Mammary epithelial cell (primary cell): ENCODE measurements around the gene EFCAB6.

Experiments
- EZH2 ChIP-seq: IDR thresholded peaks from 2 replicates; pipeline ENCODE4 v1.6.1; 2012; ENCODE audit warnings: low read length, inconsistent platforms, borderline replicate concordance
- TF ChIP-seq, protein P1 (sequence below), 2 donors: IDR thresholded peaks in 1 of 2; conservative IDR thresholded peaks in 1 of 2; 2 replicates each; pipeline ENCODE4 v1.5.1; 2011 to 2012; ENCODE audit warnings: inconsistent platforms in 2 of 2, low read length in 2 of 2, mild to moderate bottlenecking in 2 of 2, control low read depth in 1 of 2, low read depth in 1 of 2; ENCODE audit not compliant: insufficient read depth in 1 of 2; ENCODE audit errors: extremely low read depth in 1 of 2

- TF ChIP-seq, protein P1, sequence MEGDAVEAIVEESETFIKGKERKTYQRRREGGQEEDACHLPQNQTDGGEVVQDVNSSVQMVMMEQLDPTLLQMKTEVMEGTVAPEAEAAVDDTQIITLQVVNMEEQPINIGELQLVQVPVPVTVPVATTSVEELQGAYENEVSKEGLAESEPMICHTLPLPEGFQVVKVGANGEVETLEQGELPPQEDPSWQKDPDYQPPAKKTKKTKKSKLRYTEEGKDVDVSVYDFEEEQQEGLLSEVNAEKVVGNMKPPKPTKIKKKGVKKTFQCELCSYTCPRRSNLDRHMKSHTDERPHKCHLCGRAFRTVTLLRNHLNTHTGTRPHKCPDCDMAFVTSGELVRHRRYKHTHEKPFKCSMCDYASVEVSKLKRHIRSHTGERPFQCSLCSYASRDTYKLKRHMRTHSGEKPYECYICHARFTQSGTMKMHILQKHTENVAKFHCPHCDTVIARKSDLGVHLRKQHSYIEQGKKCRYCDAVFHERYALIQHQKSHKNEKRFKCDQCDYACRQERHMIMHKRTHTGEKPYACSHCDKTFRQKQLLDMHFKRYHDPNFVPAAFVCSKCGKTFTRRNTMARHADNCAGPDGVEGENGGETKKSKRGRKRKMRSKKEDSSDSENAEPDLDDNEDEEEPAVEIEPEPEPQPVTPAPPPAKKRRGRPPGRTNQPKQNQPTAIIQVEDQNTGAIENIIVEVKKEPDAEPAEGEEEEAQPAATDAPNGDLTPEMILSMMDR (conservative IDR thresholded peaks at IDR 0.05 in 1 of 2, IDR thresholded peaks at IDR 0.05 in 1 of 2; ENCODE audit: extremely low read depth in 1 of 2, insufficient read depth in 1 of 2, low read depth in 1 of 2, low read length in 2 of 2), result no peak
- no peak for TF ChIP-seq EZH2
Measured at GRCh38 chr22:43634316-43634715, 177.8 kb downstream of the EFCAB6 start.
